ENCODE results near the gene CBARP.

GRCh38 chr19:1234051-1234954 is 3.5 kb downstream of the CBARP start:
- TF ChIP-seq POLR2A (IDR thresholded peaks at IDR 0.05) (no peak), CTCF (IDR thresholded peaks at IDR 0.05) (no peak)
